ENCODE data around the gene PPM1N. TPM values are rescaled to one million over a fixed set of nuclear protein-coding genes. Genes with fewer than 3 reads are reported as not detected.

PPM1N gene
- total RNA-seq, 1 donor from 2014 or later = 0.52 TPM

- Mint-ChIP-seq H3K27me3 (ENCODE audit: low read depth) (peaks cover 4% of the 10 kb centered on the region), H3K4me3 (ENCODE audit: unreplicated experiment) (peak overlapping the region; percentile 82), H3K27ac (ENCODE audit: unreplicated experiment) (peak overlapping the region; percentile 61), H3K36me3 (ENCODE audit: low read depth) (no peaks in the 10 kb centered on the region), H3K4me1 (ENCODE audit: low read depth) (peaks cover 23% of the 10 kb centered on the region), H3K9me3 (ENCODE audit: low read depth) (no peaks in the 10 kb centered on the region)
- TF ChIP-seq CTCF (IDR thresholded peaks at IDR 0.05) = no peak
- no peak for DNase-seq (ENCODE audit: low spot score)
Observed at GRCh38 chr19:45492627-45493470, 5.4 kb upstream of the PPM1N start.

- Mint-ChIP-seq H3K4me3 (ENCODE audit: unreplicated experiment) (no peak overlapping the region), H3K36me3 (ENCODE audit: low read depth) (no peaks in the 10 kb centered on the region), H3K27me3 (ENCODE audit: low read depth) (peaks cover 13% of the 10 kb centered on the region), H3K27ac (ENCODE audit: unreplicated experiment) (no peak overlapping the region), H3K9me3 (ENCODE audit: low read depth) (no peaks in the 10 kb centered on the region), H3K4me1 (ENCODE audit: low read depth) (peaks cover 31% of the 10 kb centered on the region)
- TF ChIP-seq CTCF (IDR thresholded peaks at IDR 0.05) = no peak
- no peak for DNase-seq (ENCODE audit: low spot score)
Observed at GRCh38 chr19:45494261-45494916, 3.9 kb upstream of the PPM1N start.

GRCh38 chr19:45495178-45495577 is 3.1 kb upstream of the PPM1N start:
- H3K27ac Mint-ChIP-seq (ENCODE audit: unreplicated experiment) = no peak overlapping the region
- H3K4me1 Mint-ChIP-seq (ENCODE audit: low read depth) = peaks cover 34% of the 10 kb centered on the region
- H3K36me3 Mint-ChIP-seq (ENCODE audit: low read depth) = no peaks in the 10 kb centered on the region
- H3K4me3 Mint-ChIP-seq (ENCODE audit: unreplicated experiment) = peak overlapping the region; percentile 1
- TF ChIP-seq CTCF (IDR thresholded peaks at IDR 0.05) = no peak
- H3K27me3 Mint-ChIP-seq (ENCODE audit: low read depth) = peaks cover 16% of the 10 kb centered on the region
- H3K9me3 Mint-ChIP-seq (ENCODE audit: low read depth) = no peaks in the 10 kb centered on the region
- no peak for DNase-seq (ENCODE audit: low spot score)

GRCh38 chr19:45496349-45496953 is 1.8 kb upstream of the PPM1N start:
- Mint-ChIP-seq H3K27me3 (ENCODE audit: low read depth) (peaks cover 16% of the 10 kb centered on the region), H3K9me3 (ENCODE audit: low read depth) (no peaks in the 10 kb centered on the region), H3K27ac (ENCODE audit: unreplicated experiment) (no peak overlapping the region), H3K4me1 (ENCODE audit: low read depth) (peaks cover 34% of the 10 kb centered on the region), H3K36me3 (ENCODE audit: low read depth) (no peaks in the 10 kb centered on the region), H3K4me3 (ENCODE audit: unreplicated experiment) (peak overlapping the region; percentile 72)
- no peak for DNase-seq (ENCODE audit: low spot score)
- TF ChIP-seq CTCF (IDR thresholded peaks at IDR 0.05) = no peak

GRCh38 chr19:45497791-45498190 is 452 bp upstream of the PPM1N start:
- no peaks in the 10 kb centered on the region for H3K36me3 Mint-ChIP-seq (ENCODE audit: low read depth)
- peak overlapping the region; percentile 47 for H3K4me3 Mint-ChIP-seq (ENCODE audit: unreplicated experiment)
- H3K27me3 Mint-ChIP-seq (ENCODE audit: low read depth) = peaks cover 16% of the 10 kb centered on the region
- no peak for TF ChIP-seq CTCF (IDR thresholded peaks at IDR 0.05)
- H3K27ac Mint-ChIP-seq (ENCODE audit: unreplicated experiment) = no peak overlapping the region
- H3K4me1 Mint-ChIP-seq (ENCODE audit: low read depth) = peaks cover 29% of the 10 kb centered on the region
- no peak for DNase-seq (ENCODE audit: low spot score)
- no peaks in the 10 kb centered on the region for H3K9me3 Mint-ChIP-seq (ENCODE audit: low read depth)

Measured in chondrocyte (in vitro differentiated cells).